ENCODE measurements around the gene SLAMF1. TPM values are rescaled to one million over a fixed set of nuclear protein-coding genes. Genes with fewer than 3 reads are reported as not detected.

The SLAMF1 gene
- total RNA-seq, 1 donor from 2014 or later, result 0.27 TPM

Other genes starting within 250 kb of the SLAMF1 start
- 1.9 TPM for gene VANGL2, start 246.5 kb downstream of the SLAMF1 start, total RNA-seq
- 0.30 TPM for gene SLAMF6, start 123.8 kb downstream of the SLAMF1 start, total RNA-seq
- 2.5 TPM for gene CD84, start 67.5 kb downstream of the SLAMF1 start, total RNA-seq
- 0.91 TPM for gene CD48, start 64.8 kb upstream of the SLAMF1 start, total RNA-seq
- 0.16 TPM for gene SLAMF7, start 92.2 kb upstream of the SLAMF1 start, total RNA-seq
- gene LY9, start 149.1 kb upstream of the SLAMF1 start, total RNA-seq, result not detected
- 0.48 TPM for gene CD244, start 215.8 kb upstream of the SLAMF1 start, total RNA-seq
- 2.3 TPM for gene ITLN1, start 238.1 kb upstream of the SLAMF1 start, total RNA-seq